A673 (cell line): ENCODE measurements around the gene BTG1.

ENCODE experiments used
- CTCF ChIP-seq: fragments of 300-800, 200-600 bp; sonication (generic); conservative IDR thresholded peaks from 2 replicates; pipeline ENCODE4 v1.5.1; 2017; ENCODE audit warnings: low read depth, mild to moderate bottlenecking, antibody characterized with exemption, low read length, moderate library complexity, mixed read lengths
- EZH2 ChIP-seq: fragments of 200-600 bp; sonication (generic); IDR thresholded peaks from 2 replicates; pipeline ENCODE4 v1.6.1; 2017; ENCODE audit warnings: borderline replicate concordance, low read depth, mild to moderate bottlenecking, mixed read lengths, antibody characterized with exemption, low read length; ENCODE audit not compliant: poor library complexity, severe bottlenecking

GRCh38 chr12:92138626-92139025 lies 7.0 kb downstream of the BTG1 start:
- TF ChIP-seq CTCF, result no peak
- no peak for TF ChIP-seq EZH2
